ENCODE measurements around the gene LTBP4. TPM values are rescaled to one million over a fixed set of nuclear protein-coding genes. Genes with fewer than 3 reads are reported as not detected.
"Not testable (repeated sequence)": the region's sequence is repeated elsewhere in the genome, so short reads cannot be mapped to it uniquely, and the experiment has no call there.

Gene LTBP4
- total and polyA plus RNA-seq, 2 donors (not counting 1 experiment from before 2014, with no cell fraction given), result 81.2 to 105 TPM

GRCh38 chr19:40561947-40562346 lies 39.2 kb upstream of the LTBP4 start:
- Mint-ChIP-seq H3K27ac (no peak overlapping the region), H3K9me3 (ENCODE audit: insufficient read depth) (no peaks in the 10 kb centered on the region), H3K4me3 (no peak overlapping the region), H3K4me1 (no peaks in the 10 kb centered on the region), H3K27me3 (peaks cover 39% of the 10 kb centered on the region)
- DNase-seq (no peak), ATAC-seq (ENCODE audit: low read depth) (no peak)
- 40% methylated on average over 3 of the region's 4 CpGs for WGBS (ENCODE audit: insufficient coverage)
- POLR2A ChIA-PET, result no interaction called here
- intact Hi-C loops (cut with micrococcal nuclease), result no loop called here
- CTCF ChIA-PET, result interaction anchor here (0.7 kb wide), 1 partner anchor 138 kb away, joined by 4 read pairs; no protein-coding TSS in a partner anchor
- no peaks in the 10 kb centered on the region for H4K20me1 ChIP-seq (ENCODE audit: control insufficient read depth, insufficient read depth, low read length, poor library complexity, severe bottlenecking)
- peaks cover 0 to 3% (median 0%) of the 10 kb centered on the region in 3 donors for H3K9me3 ChIP-seq (ENCODE audit: control extremely low read depth in 1 of 3, control insufficient read depth in 2 of 3, insufficient read depth in 1 of 3, low read length in 2 of 3)
- H3K79me2 ChIP-seq (ENCODE audit: control insufficient read depth, insufficient read depth, low read length), result no peaks in the 10 kb centered on the region
- no peak overlapping the region for H2AFZ ChIP-seq (ENCODE audit: insufficient read depth, low read depth, low read length, poor library complexity, severe bottlenecking)
- H3K27ac ChIP-seq (ENCODE audit: low read length in 2 of 2), result no peak overlapping the region
- H3K4me3 ChIP-seq (ENCODE audit: control extremely low read depth in 1 of 5, extremely low read depth in 1 of 5, insufficient read depth in 1 of 5, low read depth in 2 of 5, low read length in 4 of 5), result no peak overlapping the region
- peaks cover 0 to 37% (median 17%) of the 10 kb centered on the region in 4 experiments for H3K27me3 ChIP-seq (replicated peaks in 1 of 4; ENCODE audit: control extremely low read depth in 1 of 4, control insufficient read depth in 3 of 4, insufficient read depth in 4 of 4, low read length in 3 of 4)
- H3K4me2 ChIP-seq (replicated peaks; ENCODE audit: low read depth, low read length, poor library complexity, severe bottlenecking), result no peak overlapping the region
- TF ChIP-seq CTCF (IDR thresholded peaks at IDR 0.05) (no peak), EZH2 (IDR thresholded peaks at IDR 0.05; ENCODE audit: borderline replicate concordance, insufficient read depth, low read depth, low read length, poor library complexity, severe bottlenecking) (no peak)
- no peak overlapping the region for H3K9ac ChIP-seq (ENCODE audit: low read length)
- H3K36me3 ChIP-seq (replicated peaks in 1 of 2; ENCODE audit: control extremely low read depth in 1 of 2, control insufficient read depth in 1 of 2, extremely low read depth in 1 of 2, insufficient read depth in 2 of 2, low read length in 1 of 2), result no peaks in the 10 kb centered on the region
- no peaks in the 10 kb centered on the region for H3K4me1 ChIP-seq (ENCODE audit: control insufficient read depth in 2 of 2, insufficient read depth in 2 of 2, low read length in 2 of 2)

DNA sequence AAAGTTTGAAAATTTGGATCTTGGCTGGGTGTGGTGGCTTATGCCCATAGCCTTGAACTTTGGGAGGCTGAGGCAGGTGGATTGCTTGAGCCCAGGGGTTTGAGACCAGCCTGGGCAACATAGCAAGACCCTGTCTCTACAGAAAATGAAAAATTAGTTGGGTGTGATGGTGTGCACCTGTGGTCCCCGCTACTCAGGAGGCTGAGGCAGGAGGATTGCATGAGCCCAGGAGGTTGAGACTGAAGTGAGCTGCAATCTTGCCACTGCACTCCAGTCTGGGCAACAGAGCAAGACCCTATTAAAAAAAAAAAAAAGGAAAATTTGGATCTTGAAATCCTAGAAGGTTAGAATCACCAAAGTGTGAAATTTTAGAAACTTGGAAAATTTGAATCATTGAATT lies 36.6 kb upstream of the LTBP4 start:
- Histone ChIP-seq H3K4me1 (ENCODE audit: control insufficient read depth in 2 of 2, insufficient read depth in 2 of 2, low read length in 2 of 2) (peaks cover 10 to 13% of the 10 kb centered on the region in 2 donors), H3K27me3 (replicated peaks in 1 of 4; ENCODE audit: control extremely low read depth in 1 of 4, control insufficient read depth in 3 of 4, insufficient read depth in 4 of 4, low read length in 3 of 4) (peaks cover 0 to 49% (median 27%) of the 10 kb centered on the region in 4 experiments)
- H2AFZ ChIP-seq (ENCODE audit: insufficient read depth, low read depth, low read length, poor library complexity, severe bottlenecking); H4K20me1 ChIP-seq (ENCODE audit: control insufficient read depth, insufficient read depth, low read length, poor library complexity, severe bottlenecking); H3K4me2 ChIP-seq (replicated peaks; ENCODE audit: low read depth, low read length, poor library complexity, severe bottlenecking); H3K9me3 ChIP-seq (ENCODE audit: control extremely low read depth in 1 of 3, control insufficient read depth in 2 of 3, insufficient read depth in 1 of 3, low read length in 2 of 3); H3K4me3 ChIP-seq (ENCODE audit: control extremely low read depth in 1 of 5, extremely low read depth in 1 of 5, insufficient read depth in 1 of 5, low read depth in 2 of 5, low read length in 4 of 5); CTCF ChIA-PET; H3K79me2 ChIP-seq (ENCODE audit: control insufficient read depth, insufficient read depth, low read length); intact Hi-C loops (cut with micrococcal nuclease); H3K9me3 Mint-ChIP-seq (ENCODE audit: insufficient read depth); H3K27ac Mint-ChIP-seq; DNase-seq; POLR2A ChIA-PET; H3K9ac ChIP-seq (ENCODE audit: low read length); ATAC-seq (ENCODE audit: low read depth); H3K36me3 ChIP-seq (replicated peaks in 1 of 2; ENCODE audit: control extremely low read depth in 1 of 2, control insufficient read depth in 1 of 2, extremely low read depth in 1 of 2, insufficient read depth in 2 of 2, low read length in 1 of 2); H3K4me3 Mint-ChIP-seq; H3K27ac ChIP-seq (ENCODE audit: low read length in 2 of 2); H3K4me1 Mint-ChIP-seq: not testable (repeated sequence)
- 100% methylated on average over 1 of the region's 1 CpG for WGBS (ENCODE audit: insufficient coverage)
- H3K27me3 Mint-ChIP-seq, result peaks cover 29% of the 10 kb centered on the region
